ENCODE measurements around the gene PDP2.

PDP2 gene

DNA sequence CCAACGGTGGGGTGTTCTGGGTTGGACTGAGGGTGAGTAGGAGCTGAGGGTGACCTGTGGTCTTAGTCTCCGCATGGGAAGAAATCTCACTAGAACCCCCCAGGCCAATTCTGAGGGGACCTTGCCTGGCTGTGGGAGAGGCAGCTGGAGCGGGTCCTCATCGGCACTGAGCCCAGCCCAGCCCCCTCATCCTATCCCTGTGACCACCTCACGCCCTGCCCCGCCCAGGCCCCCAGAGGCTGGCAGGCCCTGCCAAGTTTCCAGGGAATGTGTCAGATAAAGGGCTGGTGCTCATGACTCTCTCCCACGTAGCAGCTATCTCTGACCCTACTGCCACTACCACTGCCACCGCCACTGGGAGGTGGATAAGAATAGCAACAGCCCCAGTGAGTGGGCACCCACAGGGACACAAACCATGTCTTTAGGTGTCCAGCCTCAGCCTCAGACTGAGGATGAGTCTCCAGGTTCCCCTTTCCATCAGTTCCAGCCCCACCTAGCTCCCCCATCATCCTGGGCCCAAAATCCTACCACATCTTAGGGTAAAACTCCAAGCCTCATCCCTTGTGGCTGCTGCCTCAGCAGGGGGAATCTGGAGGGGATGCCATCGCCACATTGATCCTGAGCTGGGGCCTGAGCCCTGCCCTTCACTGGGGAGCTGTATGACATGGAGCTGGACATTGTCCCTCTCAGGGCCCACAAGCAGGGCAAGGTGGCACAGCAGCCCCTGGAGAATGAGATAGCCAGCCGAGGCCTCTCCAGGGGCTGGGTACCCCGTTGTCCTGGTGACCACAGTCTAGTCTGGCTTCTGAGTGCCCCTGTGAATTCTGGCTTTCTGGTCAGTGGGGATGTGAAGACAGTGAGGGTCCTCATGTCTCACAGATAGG is 23.5 kb downstream of the PDP2 start:
- DNase-seq (ENCODE audit: low read depth): no peak

DNA sequence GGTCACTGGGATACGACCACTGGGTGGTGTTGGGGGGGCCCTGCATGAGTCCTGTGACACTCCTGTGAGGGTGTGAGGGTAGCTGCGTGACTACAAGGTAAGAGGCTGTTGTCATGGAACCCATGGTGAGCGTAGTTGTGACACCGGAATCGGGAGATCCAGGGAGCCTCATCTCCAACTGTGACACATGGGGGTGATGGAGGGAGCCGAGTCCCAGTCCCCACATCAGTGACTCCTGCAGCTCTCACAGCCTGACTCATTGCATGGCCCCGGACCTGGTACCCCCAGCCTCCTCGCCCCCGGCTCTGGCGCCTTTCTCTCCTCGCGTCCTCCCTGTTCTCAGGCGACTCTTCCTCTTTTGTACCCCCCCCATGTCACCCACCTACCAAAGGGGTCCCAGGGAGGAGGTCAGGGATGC is 24.1 kb downstream of the PDP2 start:
- no peak for DNase-seq (ENCODE audit: low read depth)

DNA sequence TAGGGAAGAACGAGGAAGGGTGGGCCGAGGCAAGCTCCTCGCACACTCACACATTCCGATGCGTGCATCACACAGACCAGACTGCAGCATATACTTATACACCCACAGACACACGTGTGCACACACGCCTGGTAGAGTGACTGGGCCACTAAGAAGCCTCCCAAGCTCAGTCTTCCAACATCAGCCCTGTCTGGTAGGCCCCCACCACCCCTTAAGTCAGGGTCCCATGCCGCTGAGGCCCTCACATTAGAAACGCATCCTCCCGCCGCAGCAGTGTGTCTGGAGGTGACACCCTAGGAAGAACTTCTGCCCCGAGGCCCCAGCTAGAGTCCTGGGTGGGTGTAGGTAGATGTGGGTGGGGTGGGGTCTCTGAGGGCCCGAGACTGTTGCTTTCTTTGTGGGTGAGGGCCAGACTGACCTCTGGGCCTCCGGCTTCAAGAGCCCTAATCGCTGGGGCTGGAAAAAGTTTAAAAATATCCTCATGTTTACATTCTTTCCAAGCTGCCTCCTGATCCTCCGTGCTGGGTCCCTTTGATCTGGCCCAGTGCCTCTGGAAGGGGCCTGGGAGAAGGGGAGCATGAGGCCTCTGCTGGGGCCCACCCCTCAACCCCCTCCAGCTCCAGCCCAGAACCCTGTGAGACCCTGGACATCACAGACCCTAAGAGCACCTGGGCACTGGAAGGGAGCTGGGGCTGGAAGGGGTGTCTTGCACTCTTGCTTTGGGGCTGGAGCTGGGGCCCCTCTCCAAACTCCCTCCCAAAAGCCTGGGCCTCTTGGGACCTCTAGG is 24.7 kb downstream of the PDP2 start:
- no peak for DNase-seq (ENCODE audit: low read depth)

DNA sequence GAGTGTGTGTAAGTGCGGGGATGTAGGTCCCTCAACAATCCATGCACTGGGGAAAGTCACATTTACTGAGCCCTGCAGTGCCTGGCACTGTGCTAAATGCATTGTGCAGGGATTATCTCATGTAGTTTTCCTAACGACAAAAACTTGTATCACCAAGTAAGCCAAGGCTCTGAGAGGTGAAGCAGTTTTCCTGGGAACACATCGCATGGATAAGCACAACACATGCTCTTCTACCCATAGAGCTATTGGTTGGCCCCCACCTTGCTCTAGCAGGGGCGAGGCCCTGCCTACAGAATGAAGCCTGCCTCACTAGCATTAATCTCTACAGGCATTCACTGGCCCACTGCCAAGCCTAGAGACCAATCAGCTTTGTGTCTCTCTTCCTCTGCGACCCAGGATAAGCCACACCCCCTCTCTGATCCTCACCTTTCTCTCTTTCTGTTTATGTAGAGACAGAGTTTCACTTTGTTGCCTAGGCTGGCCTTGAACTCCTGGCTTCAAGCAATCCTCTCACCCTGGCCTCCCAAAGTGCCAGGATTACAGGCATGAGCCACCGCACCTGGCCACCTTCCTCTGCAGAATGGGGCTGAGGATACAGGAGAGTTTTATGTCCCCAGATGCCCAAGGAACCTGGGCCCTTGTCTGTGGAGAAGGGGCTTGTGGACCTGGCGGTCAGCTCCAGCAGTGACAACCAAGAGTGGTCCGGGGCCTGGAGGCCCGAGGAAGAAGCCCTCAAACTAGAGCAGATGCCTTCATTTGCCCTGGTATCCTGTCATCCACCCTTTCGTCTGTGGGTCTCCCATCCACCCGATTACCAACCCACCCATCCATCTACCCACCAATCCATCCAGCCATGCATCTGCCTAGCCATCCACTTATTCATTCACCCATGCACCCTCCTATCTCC is 25.6 kb downstream of the PDP2 start:
- DNase-seq (ENCODE audit: low read depth): no peak

DNA sequence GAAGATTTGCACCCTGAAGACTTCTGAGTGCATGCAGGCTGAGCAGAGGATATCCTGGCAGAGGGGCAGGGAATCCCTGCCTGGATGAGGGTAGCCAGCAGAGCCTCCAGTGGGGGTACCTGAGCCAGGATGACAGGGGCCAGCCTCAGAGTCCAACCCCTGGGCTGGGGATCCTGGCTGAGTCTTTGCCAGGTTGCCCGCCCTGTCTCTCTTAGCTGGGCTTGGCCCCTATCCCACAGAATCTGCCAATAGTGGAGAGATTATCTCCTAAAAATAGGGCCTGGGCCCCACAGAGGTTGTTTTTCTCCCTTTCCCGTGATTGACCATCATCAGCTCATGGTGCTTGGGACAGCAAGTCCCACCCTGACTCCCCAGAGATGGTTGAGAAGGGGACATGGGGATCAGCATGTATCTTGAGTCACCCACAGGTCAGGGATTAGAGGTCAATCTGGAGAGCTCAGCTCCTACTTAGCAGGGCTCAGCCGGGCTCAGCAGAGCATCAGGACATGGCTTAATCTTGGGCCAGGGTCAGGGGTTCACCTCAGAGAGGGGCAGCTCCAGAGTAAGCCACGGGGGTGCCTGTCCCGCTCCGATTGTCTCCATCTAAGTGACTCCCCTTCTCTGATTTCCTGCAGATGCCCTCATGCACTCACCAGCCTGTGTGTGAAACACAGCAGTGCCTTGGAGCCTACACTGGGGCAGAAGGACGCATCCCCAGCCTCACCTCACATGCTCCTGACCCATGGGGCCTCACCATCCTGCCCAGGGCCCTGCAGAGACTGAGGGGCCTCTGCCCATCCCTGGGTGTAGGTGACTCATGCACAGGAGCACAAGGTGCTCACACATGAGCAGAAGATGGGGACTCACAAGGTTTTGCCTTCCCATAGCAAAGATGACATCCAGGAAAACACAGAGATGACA is 26.9 kb downstream of the PDP2 start:
- DNase-seq (ENCODE audit: low read depth): no peak

DNA sequence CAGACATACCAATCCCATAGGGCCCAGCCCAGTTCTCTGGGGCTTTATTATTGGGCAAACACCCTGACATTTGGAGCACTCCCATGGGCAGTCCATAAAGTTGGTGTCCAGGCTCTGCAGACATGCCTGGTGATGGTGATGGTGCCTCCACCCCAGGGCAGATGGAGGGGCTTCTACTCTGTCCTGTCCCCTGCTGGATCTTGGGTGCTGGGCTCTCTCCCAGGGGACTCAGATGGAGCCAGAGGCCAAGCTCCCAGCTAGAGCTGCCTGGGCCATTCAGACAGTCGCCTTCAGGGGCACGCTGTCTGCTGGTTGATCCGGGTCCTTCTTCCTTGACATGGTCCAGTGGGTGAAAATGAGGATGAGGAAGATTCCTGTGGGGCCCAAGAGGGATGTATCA is 27.8 kb downstream of the PDP2 start:
- no peak for DNase-seq (ENCODE audit: low read depth)

DNA sequence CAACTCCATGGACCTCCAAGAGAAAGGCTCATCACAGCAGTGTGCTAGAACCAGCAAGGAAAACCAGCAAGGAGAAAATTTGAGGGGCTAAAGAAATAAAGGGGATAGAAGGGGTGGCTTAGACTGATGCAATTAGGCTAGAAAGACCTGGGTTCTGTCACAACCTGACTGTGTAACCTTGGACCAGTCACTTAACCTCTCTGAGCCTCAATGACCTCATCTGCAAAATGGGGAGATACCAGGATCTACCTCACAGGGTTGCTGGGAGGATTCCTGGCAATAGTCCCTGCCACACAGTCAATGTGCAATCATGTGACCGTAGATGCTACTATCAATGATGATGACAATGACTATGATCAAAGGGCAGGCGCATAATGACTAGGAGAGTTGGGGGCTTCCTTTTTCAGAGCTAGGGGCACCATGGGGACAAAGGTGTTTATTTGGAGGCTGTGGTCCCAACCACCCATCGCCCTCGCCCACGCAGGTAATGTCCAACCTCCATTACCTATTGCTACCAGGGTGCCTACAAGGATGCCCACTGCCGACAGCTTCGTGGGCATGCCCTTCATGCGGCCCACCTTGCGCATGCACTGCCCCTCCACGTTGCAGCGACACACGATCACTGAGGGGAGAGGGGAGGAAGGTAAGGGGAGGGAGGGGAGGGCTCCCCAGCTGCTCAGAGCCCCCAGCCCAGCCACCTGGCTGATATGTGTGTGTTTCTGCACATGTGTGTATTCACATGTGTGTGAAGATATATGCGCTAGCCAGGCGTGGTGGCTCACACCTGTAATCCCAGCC is 28.6 kb downstream of the PDP2 start:
- no peak for DNase-seq (ENCODE audit: low read depth)

DNA sequence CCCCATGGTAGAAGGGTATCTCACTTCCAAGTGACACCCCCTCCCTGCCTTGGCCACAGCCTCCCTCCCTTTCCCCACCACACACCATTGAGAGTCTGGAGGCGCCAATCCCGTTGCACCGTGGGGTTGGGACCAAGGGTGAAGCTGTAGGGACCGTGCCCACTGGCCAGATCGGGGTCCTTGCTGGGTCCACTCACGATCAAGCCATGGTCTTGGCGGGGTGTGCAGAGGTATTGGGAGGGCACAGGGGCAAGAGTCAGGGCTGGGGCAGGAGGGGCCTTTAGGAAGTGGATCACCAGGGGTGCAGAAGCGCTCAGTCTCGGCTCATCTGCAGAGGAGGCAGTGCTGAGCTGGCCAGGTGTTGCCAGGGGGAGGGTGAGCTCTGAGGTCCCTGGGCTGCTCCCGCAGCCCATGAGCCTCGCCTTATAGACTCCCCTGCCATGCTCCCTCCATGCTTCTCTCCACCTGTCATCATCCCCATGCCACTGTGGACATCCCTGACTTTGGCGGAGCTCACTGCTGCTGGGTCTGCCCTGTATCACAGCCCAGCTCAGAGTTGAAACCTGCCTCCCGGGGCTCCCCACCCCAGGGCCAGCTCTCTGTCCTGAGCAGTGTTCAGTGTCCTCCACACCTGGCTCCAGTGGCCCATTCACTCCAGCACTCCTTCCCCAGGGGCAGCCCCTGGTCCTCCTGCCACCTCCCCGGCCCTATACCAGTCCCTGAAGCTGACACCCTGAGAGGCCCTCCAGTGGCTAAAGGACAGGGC is 30.0 kb downstream of the PDP2 start:
- no peak for DNase-seq (ENCODE audit: low read depth)

DNA sequence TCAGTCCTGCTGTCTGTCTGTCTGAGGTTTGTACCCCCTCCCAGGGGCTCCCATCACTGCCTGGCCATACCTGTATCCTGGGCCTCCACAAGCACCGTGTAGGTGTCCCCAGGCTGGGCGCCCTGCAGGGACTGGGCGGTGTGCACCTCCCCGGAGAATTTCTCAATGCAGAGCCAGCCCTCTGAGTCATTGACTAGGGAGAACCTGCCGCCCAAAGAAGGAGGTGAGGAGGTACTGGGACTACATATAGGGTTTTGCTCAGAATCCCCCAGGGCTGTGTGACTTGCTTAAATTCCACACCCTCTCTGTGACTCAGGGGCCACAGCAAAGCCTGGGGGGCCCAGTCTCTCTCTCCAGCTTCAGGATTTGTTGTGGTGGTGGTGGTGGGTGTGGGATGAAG is 30.8 kb downstream of the PDP2 start:
- DNase-seq (ENCODE audit: low read depth): no peak

DNA sequence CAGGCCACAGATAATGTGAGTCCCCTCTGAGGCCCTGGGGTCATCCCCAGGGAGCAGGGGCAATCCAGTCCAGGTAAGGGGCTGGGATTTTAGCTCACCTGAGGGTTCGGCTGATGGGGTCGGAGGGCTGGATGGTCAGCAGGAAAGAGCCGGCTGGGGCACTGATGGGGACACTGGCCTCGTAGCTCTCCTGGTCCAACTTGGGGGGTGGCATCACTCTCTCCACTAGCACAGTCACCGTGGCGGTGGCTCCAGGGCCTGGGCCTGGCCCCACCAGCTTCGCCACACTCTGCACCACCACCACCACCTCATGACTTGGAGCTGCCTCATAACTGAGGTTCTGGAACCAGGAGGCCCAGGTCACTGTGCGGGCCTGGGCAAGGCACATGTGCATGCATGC is 31.5 kb downstream of the PDP2 start:
- no peak for DNase-seq (ENCODE audit: low read depth)

DNA sequence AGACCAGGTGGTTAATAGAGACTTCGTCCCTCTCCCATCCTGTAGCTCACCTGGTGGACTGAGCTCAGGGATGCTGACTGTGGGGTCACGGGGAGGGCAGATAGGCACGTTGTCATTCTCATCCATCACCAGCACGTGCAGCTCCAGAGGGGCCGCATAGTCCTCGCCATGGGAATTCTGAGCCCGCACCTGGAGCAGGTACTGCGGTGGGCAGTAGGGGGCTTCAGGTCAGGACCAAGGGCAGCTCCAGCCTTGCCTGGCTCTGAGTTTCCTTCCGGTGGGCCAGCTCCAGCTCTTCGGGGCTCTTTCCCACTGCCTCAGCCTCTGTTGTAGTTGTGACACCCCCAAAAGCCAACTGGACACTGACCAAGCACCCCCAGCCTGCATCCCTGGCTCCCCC is 32.8 kb downstream of the PDP2 start:
- DNase-seq (ENCODE audit: low read depth): no peak

DNA sequence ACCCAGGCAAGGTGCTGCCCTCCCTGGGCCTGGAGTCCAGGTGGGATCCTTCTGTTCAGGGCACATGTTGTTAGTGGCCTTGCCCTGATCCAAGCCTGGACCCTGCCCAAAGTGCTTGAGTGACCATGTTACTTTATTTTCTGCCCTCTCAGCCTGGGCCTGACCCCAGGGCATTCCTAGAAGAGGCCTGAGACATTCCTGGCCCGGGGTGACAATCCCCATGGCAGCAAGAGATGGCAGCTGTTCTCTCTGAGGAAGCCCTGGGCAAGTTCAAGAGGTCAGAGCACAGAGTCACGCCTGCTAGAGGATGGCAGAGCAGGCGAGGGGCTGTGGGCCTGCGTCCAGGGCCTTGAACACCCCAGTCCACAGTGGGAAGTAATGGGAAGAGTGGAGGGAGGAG is 33.4 kb downstream of the PDP2 start:
- no peak for DNase-seq (ENCODE audit: low read depth)

DNA sequence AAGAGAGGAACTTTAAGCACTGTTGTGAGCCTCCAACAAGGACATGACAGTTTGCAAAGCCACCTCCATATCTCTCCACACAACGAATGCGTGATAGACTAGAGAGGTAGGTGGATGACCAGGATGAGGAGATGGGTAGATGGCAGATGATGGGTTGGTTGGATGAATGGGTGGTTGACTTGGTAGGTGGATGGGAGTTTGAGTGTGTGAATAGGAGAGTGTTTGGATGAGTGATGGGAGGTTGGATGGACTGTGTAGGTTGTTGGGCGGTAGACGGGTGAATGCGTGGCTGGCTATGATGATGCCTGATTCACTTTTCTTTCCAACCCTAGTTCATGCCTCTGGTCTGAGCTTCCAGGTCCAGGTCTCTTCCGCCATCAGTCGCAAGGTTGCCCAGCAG is 34.2 kb downstream of the PDP2 start:
- DNase-seq (ENCODE audit: low read depth): no peak

DNA sequence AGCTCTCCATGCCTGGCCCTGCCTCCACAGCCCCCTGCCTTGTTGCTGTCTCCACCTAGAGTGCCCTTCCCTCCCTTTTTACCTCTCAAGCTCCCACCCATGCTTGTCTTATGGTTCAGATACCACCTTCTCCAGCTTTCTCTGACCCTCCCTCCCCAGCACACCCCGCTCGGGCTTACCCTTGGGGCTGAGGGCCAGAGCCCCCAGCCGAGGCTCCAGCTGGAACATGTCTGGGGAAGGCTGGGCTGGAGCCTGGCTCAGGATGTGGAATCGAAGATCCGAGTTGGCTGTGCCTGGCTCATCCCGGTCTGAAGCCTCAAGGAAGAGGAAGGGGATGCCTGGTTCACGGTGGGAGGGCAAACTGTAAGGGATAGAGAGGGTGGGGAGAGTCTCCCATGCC is 34.7 kb downstream of the PDP2 start:
- no peak for DNase-seq (ENCODE audit: low read depth)

DNA sequence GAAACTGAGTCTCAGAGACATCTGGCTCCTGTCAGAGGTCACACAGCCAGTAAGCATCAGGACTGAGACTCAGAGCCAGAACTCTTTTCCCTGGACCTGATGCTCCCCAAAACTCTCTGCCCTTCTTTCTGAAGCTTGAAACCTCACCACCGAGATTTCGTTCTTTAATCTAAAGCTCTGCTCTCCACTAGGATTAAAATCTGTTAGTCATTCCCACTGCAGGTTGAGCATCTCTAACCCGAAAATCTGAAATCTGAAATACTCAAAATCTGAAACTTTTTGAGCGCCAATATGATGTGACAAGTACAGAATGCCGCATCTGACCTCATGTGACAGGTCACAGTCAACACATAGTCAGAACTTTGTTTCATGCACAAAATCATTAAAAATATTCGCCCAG is 36.2 kb downstream of the PDP2 start:
- DNase-seq (ENCODE audit: low read depth): no peak

DNA sequence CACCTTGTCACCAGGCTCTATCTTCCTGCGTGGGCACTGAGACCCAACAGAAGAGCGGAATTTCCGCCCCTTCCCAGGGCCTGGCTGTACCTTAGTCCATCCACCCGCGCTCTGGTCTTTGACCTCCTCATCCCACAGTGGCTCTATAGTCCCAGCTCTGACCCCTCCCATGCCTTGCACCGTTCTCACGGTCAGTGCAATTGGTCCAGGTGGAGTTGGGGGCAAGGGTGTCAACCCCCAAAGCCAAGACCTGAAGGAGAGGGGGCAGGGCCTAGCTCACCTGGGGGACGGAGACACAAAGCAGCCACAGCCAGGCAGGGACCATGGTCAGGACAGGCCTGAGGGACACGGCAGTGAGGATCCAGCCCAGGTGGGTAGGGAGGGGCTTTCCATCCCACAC is 37.4 kb downstream of the PDP2 start:
- DNase-seq (ENCODE audit: low read depth): no peak

DNA sequence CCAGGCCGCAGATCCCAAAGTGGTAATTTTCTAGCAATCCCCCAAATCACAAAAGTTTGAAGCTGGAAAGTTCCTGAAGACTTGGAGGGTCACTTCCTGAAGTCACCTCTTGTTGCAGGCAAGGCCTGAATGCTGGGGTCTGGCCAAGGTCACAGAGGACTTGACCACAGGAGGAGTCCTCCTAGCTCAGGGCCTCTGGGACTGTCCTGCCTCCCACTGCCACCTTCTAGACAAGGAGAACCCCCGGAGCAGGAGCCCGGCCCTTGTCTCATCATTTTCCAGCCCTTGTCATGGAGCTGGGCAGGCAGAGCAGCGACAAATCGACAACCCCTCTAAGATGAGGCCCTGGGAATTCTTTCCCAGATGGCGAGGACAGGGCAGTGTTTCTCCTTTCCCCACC is 38.0 kb downstream of the PDP2 start:
- DNase-seq (ENCODE audit: low read depth): no peak

DNA sequence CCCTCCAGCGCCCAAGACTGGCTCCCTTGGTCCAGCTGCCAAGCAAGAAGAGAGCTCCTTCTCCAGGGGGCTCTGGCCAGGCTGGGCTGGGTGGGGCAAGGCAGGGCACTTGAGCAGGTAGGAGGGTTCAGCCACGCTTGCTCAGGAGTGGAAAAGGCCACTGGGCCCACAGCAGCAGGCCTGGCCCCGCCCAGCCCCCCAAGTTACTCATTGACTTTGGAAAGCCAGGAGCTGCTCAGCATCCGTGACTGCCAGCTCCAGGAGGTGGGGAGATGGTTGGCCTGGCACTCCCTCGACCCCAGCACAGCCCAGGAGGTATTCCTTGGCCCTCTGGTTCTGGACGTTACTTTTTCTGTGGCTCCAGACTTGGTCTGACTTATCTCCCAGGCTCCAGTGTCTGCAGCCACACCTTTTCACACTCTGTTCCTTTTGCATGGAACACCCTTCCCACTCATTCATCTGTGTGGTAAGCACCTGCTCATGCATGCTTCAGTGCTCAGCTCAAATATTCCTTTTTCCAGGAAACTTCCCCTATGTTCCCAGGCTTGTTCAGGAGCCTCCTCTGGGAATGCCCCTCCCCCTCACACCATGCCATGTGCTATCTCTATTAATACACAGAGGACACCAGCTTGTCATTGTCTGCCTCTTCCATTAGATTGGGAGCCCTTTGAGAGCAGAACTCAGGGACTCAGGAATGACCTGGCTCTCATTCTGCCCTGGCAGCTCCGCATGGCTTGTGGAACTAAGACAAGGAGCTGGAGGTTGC is 38.7 kb downstream of the PDP2 start, which contains the start of gene CDH16:
TSS of gene CDH16 (minus strand) at position 83 of the 766 bp plus-strand sequence. CDS start 820 bp downstream, outside the sequence.
- no peak for DNase-seq (ENCODE audit: low read depth)
